Caco-2 (cell line): ENCODE measurements around the gene KCNH2. TPM values are rescaled to one million over a fixed set of nuclear protein-coding genes. Genes with fewer than 3 reads are reported as not detected.
A peak's percentile ranks its signal among the peaks of the same experiment; 100 is the strongest.

Experiments used
- BruUV-seq: library from RNA; stranded (reverse); fragments of 400-500 nt; replicated peaks from 2 replicates; lab custom pipeline; 2021; lab: Mats Ljungman, UMichigan
- CTCF ChIA-PET: fragments of 300-600 bp; sonication (Branson Sonifier 250); formaldehyde crosslinking; loops from one replicate; lab custom pipeline; 2022; ENCODE audit warnings: antibody characterized with exemption; lab: Charles Lee
- POLR2A ChIA-PET: fragments of 300-600 bp; sonication (Branson Sonifier 250); formaldehyde crosslinking; loops from one replicate; lab custom pipeline; 2022; ENCODE audit warnings: antibody characterized with exemption; lab: Charles Lee
- DNase-seq, 2 experiments: peaks; one replicate each; pipeline versions ENCODE4 v3.0.0 to v3.0.0-alpha.2; 2020 to 2022
- H3K27me3 ChIP-seq: replicated peaks from 2 replicates; pipeline ENCODE4 v1.6.0; 2011; ENCODE audit warnings: low read length; ENCODE audit not compliant: control insufficient read depth, insufficient read depth
- H3K36me3 ChIP-seq: 2 replicates; pipeline ENCODE4 v1.5.1; 2011; ENCODE audit warnings: low read length; ENCODE audit not compliant: control insufficient read depth, insufficient read depth
- H3K4me1 ChIP-seq: fragments of 250-450 bp; sonication (Bioruptor Pico); 2 replicates; pipeline ENCODE4 v1.5.1; 2020; ENCODE audit warnings: mild to moderate bottlenecking
- H3K4me3 ChIP-seq: 2 replicates; pipeline ENCODE4 v1.5.1; 2011; ENCODE audit warnings: low read depth, mild to moderate bottlenecking, control low read depth, low read length
- H3K9me3 ChIP-seq: fragments of 250-450 bp; sonication (Bioruptor Pico); 2 replicates; pipeline ENCODE4 v1.5.1; 2020; ENCODE audit warnings: mild to moderate bottlenecking, moderate library complexity
- H3K27ac Mint-ChIP-seq: one replicate; pipeline ENCODE4 v1.8.0; 2022; ENCODE audit warnings: mixed read lengths; ENCODE audit not compliant: unreplicated experiment
- H3K27me3 Mint-ChIP-seq: one replicate; pipeline ENCODE4 v1.8.0; 2022; ENCODE audit warnings: mixed read lengths; ENCODE audit not compliant: insufficient read depth, unreplicated experiment
- H3K36me3 Mint-ChIP-seq: one replicate; pipeline ENCODE4 v1.8.0; 2022; ENCODE audit warnings: mild to moderate bottlenecking, mixed read lengths; ENCODE audit not compliant: insufficient read depth, unreplicated experiment
- H3K4me1 Mint-ChIP-seq: one replicate; pipeline ENCODE4 v1.8.0; 2022; ENCODE audit warnings: low read depth, mixed read lengths; ENCODE audit not compliant: unreplicated experiment
- H3K4me3 Mint-ChIP-seq: one replicate; pipeline ENCODE4 v1.8.0; 2022; ENCODE audit warnings: mild to moderate bottlenecking, moderate library complexity, mixed read lengths; ENCODE audit not compliant: unreplicated experiment
- H3K9me3 Mint-ChIP-seq: one replicate; pipeline ENCODE4 v1.8.0; 2022; ENCODE audit warnings: mixed read lengths; ENCODE audit not compliant: unreplicated experiment
- CTCF ChIP-seq, 2 experiments: fragments of 200-600 bp in 1 of 2; IDR thresholded peaks; 1 replicate in 1 of 2; 2 replicates in 1 of 2; pipeline versions ENCODE4 v1.5.1 to v1.8.0; 2011 to 2022; ENCODE audit warnings: antibody characterized with exemption in 1 of 2, control low read depth in 1 of 2, inconsistent platforms in 1 of 2, low read depth in 1 of 2, low read length in 1 of 2, mild to moderate bottlenecking in 1 of 2, moderate library complexity in 1 of 2; ENCODE audit not compliant: insufficient read depth in 1 of 2, severe bottlenecking in 1 of 2, unreplicated experiment in 1 of 2
- intact Hi-C: fragments of 100-400 bp; cut with micrococcal nuclease; formaldehyde crosslinking; loops from one replicate; pipeline ENCODE4 v1.10.0; 2022; ENCODE audit not compliant: unreplicated experiment
- total RNA-seq: library from RNA; stranded (reverse); gene quantifications from 2 replicates; pipeline ENCODE4 v1.2.3, GENCODE V29; 2022

Gene KCNH2
- total RNA-seq, 1 experiment from 2014 or later: 0.66 TPM

DNA sequence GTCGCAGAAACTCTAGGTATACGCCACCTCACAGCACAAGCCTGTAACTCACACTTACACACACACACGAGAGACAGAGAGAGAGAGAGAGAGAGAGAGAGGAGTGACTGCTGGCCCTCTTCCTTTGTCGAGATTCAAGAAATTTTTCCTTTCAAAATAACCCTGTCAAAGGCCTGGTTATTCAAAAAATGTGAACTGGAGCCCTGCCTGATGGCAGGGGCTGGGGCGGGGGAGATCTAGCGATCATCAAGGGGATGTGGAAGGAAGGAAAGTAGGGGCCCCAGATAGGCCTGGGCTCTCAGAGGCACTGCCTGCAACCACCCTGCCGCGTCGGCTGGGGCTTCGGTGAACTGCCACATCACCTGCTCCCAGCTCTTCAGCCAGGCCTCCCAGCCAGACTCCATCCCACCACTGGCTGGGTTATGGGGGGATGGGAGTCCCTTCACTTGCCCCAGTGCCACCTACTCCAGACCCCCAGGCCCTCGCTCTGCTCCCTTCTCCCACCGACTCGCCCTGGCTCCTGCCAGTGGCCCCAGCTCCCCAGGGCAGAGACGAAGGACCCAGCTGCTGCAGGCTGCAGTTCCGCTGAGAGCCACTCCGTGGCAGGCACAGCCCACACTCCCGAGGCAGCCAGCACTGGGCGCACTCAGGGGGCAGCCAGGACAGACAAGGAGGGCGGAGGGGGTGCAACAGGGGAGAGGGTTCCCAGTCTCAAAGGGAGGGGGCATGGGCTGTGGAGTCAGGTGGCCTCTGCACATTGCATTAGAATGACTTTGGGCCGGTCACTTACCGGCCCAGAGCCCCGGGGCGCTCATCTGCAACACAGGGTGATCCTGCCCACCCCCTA, 15.3 kb downstream of the KCNH2 start:
- H3K9me3 Mint-ChIP-seq: no peaks in the 10 kb centered on the region
- H3K4me3 Mint-ChIP-seq: no peak overlapping the region
- Histone ChIP-seq H3K36me3 (no peaks in the 10 kb centered on the region), H3K9me3 (no peaks in the 10 kb centered on the region), H3K4me3 (no peak overlapping the region), H3K4me1 (no peaks in the 10 kb centered on the region), H3K27me3 (no peaks in the 10 kb centered on the region)
- peak; percentile 89 to 96 for TF ChIP-seq CTCF (IDR thresholded peaks at IDR 0.05; ENCODE audit: insufficient read depth in 1 of 2, low read depth in 1 of 2, low read length in 1 of 2, severe bottlenecking in 1 of 2, unreplicated experiment in 1 of 2)
- no peaks in the 10 kb centered on the region for H3K36me3 Mint-ChIP-seq
- H3K27me3 Mint-ChIP-seq: peaks cover 11% of the 10 kb centered on the region
- POLR2A ChIA-PET: no interaction called here
- no TSS peak for BruUV-seq
- no peak overlapping the region for H3K27ac Mint-ChIP-seq
- DNase-seq: peak in 1 of 2 experiments; percentile 66
- H3K4me1 Mint-ChIP-seq: peaks cover 12% of the 10 kb centered on the region
- CTCF ChIA-PET: interaction anchor here (0.5 to 3.9 kb wide), 20 partner anchors 15 to 161 kb away, joined by 3 to 40 read pairs (median 3); partner anchors contain the start of genes ABCB8 and TMUB1
- intact Hi-C loops: loop anchor here (1.0 to 2.0 kb wide), 4 partner anchors 24 to 148 kb away; no protein-coding TSS in a partner anchor

DNA sequence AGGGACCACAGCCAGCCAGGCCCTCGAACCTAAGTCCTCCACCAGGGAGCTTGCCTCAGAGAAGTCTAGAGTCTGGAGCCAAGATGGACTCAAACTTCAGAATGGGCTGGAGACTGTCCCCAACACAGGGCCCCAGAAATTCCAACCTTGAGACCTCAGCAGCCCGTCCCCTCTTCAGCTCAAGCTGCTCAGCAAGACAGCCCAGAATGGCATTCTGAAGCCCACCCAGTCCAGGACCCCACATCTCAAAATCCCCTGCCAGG, 15.9 kb downstream of the KCNH2 start:
- no peaks in the 10 kb centered on the region for H3K9me3 ChIP-seq
- Mint-ChIP-seq H3K27me3 (peaks cover 11% of the 10 kb centered on the region), H3K4me1 (peaks cover 12% of the 10 kb centered on the region), H3K36me3 (no peaks in the 10 kb centered on the region), H3K27ac (no peak overlapping the region), H3K4me3 (no peak overlapping the region), H3K9me3 (no peaks in the 10 kb centered on the region)
- H3K27me3 ChIP-seq: no peaks in the 10 kb centered on the region
- ChIA-PET CTCF (interaction anchor here (0.7 to 3.9 kb wide), 8 partner anchors 24 to 162 kb away, joined by 3 to 40 read pairs (median 3); no protein-coding TSS in a partner anchor), POLR2A (no interaction called here)
- no peak for DNase-seq
- no peaks in the 10 kb centered on the region for H3K4me1 ChIP-seq
- intact Hi-C loops: loop anchor here (2.0 kb wide), 2 partner anchors 47 to 149 kb away; no protein-coding TSS in a partner anchor
- TF ChIP-seq CTCF (IDR thresholded peaks at IDR 0.05; ENCODE audit: insufficient read depth in 1 of 2, low read depth in 1 of 2, low read length in 1 of 2, severe bottlenecking in 1 of 2, unreplicated experiment in 1 of 2): no peak
- no peaks in the 10 kb centered on the region for H3K36me3 ChIP-seq
- BruUV-seq: no TSS peak
- H3K4me3 ChIP-seq: no peak overlapping the region

DNA sequence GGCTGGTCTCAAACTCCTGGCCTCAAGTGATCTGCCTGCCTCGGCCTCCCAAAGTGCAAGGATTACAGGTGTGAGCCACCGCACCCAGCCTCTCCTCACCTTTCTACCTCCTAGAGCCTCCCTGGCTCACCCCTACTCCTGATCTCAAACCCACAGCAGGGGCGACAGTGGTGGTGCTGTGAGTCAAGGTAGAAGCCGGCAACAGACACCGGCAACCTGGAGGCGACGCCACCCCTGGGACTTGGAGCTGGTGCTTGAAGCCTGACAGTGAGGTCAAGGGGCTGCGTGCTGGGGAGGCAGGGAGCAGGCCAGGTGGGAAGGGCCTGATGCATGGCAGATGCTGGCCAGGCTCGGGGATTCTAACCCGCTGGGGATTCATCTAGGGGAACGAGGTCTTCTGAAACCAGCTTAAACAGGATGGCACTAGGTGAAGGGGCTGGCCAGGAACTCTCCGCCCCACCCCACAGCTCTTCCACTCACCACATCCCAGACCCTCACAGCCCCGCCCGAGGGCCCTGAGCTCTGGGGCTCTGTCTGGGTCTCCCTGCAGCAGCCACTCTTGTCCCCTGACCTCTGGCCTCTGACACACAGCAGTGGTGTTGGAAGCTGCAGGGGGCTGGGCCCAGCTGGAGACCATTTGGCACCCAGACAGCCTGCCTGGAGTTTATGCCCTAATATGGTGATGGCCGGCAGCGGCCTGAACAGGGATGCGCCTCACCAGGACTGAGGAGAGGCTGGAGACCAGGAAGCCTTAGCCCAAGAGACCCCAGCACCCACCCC, 16.4 kb downstream of the KCNH2 start:
- no peaks in the 10 kb centered on the region for H3K27me3 ChIP-seq
- no TSS peak for BruUV-seq

More for the DNA sequence above, 16.4 kb downstream of the KCNH2 start:
- no peak overlapping the region for H3K4me3 Mint-ChIP-seq
- H3K4me3 ChIP-seq: no peak overlapping the region
- H3K36me3 ChIP-seq: no peaks in the 10 kb centered on the region
- peaks cover 12% of the 10 kb centered on the region for H3K4me1 Mint-ChIP-seq
- ChIA-PET POLR2A (no interaction called here), CTCF (interaction anchor here (0.7 to 3.9 kb wide), 4 partner anchors 46 to 176 kb away, joined by 3 to 40 read pairs (median 5); no protein-coding TSS in a partner anchor)
- no peaks in the 10 kb centered on the region for H3K9me3 ChIP-seq
- H3K27me3 Mint-ChIP-seq: peaks cover 10% of the 10 kb centered on the region
- H3K4me1 ChIP-seq: no peaks in the 10 kb centered on the region
- H3K9me3 Mint-ChIP-seq: no peaks in the 10 kb centered on the region
- TF ChIP-seq CTCF (IDR thresholded peaks at IDR 0.05; ENCODE audit: insufficient read depth in 1 of 2, low read depth in 1 of 2, low read length in 1 of 2, severe bottlenecking in 1 of 2, unreplicated experiment in 1 of 2): no peak
- no peak overlapping the region for H3K27ac Mint-ChIP-seq
- intact Hi-C loops: loop anchor here (2.0 kb wide), 2 partner anchors 47 to 149 kb away; no protein-coding TSS in a partner anchor
- DNase-seq: no peak
- no peaks in the 10 kb centered on the region for H3K36me3 Mint-ChIP-seq
